H1 (cell line): Measurements from ENCODE around the gene TRAPPC12.

ENCODE experiments used
- CTCF ChIP-seq, 3 experiments: IDR thresholded peaks; 1 replicate in 2 of 3; 2 replicates in 1 of 3; pipeline versions ENCODE4 v1.5.1 to v1.6.1; 2011; ENCODE audit warnings: low read length in 3 of 3, mild to moderate bottlenecking in 3 of 3, inconsistent platforms in 2 of 3, low read depth in 1 of 3, moderate library complexity in 1 of 3; ENCODE audit not compliant: insufficient read depth in 1 of 3; ENCODE audit errors: control extremely low read depth in 1 of 3
- EZH2 ChIP-seq: fragments of 200-600 bp; sonication (generic); IDR thresholded peaks from 2 replicates; pipeline ENCODE4 v1.7.1; 2012; ENCODE audit warnings: low read depth, mild to moderate bottlenecking, moderate library complexity, low read length, inconsistent platforms; ENCODE audit not compliant: severe bottlenecking
- POLR2A ChIP-seq, 2 experiments: IDR thresholded peaks; 1 replicate in 1 of 2; 2 replicates in 1 of 2; pipeline ENCODE4 v1.6.1; 2011; ENCODE audit warnings: low read depth in 2 of 2, low read length in 2 of 2, mild to moderate bottlenecking in 2 of 2; ENCODE audit errors: control extremely low read depth in 1 of 2
- POLR2AphosphoS5 ChIP-seq: IDR thresholded peaks from 2 replicates; pipeline ENCODE4 v1.6.1; 2011; ENCODE audit warnings: low read depth, low read length
- RAD21 ChIP-seq, 2 experiments: IDR thresholded peaks in 1 of 2; conservative IDR thresholded peaks in 1 of 2; 2 replicates each; pipeline ENCODE4 v1.6.1; 2011; ENCODE audit warnings: low read depth in 2 of 2, low read length in 2 of 2, improper control_type of control experiment in 1 of 2, inconsistent platforms in 1 of 2, mild to moderate bottlenecking in 1 of 2, moderate library complexity in 1 of 2
- RNF2 ChIP-seq: fragments of 200-900, 300-1000 bp; sonication (generic); IDR thresholded peaks from 2 replicates; pipeline ENCODE4 v1.7.1; 2016; ENCODE audit warnings: borderline replicate concordance, low read depth, mild to moderate bottlenecking, antibody characterized with exemption, low read length; ENCODE audit not compliant: poor library complexity, severe bottlenecking; ENCODE audit errors: missing control alignments
- YY1 ChIP-seq: IDR thresholded peaks from 2 replicates; pipeline ENCODE4 v1.6.1; 2011; ENCODE audit warnings: low read depth, mild to moderate bottlenecking, low read length

DNA sequence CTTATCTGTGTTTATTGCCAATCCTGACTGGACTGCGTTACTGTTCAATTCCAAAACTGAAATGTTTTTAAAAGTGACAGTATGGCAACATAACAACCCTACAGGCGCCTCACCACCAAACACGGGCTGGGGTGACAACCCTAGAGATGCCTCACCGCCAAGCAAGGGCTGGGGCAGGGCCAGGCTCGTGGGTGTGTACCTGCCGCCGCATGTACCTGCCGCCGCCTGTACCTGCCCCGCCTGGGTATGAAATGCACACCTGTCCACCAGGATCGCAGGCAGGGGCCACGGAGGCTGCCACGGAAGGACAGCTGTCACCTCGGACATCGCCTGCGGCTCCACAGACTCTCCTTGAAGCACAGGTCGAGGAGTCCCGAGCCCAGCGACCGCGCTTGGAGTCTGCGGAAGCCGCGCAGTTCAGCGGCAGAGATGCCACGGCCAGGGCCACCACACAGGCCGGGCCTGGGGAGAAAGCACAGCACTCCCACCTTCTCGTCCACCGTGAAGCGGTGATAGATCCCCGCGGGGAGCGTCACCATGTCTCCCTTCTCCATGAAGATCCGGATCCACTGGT lies 120.9 kb downstream of the TRAPPC12 start:
- TF ChIP-seq POLR2AphosphoS5 (no peak), RNF2 (no peak), RAD21 (IDR thresholded peaks at IDR 0.05 in 1 of 2, conservative IDR thresholded peaks at IDR 0.05 in 1 of 2; ENCODE audit: low read depth in 2 of 2, low read length in 2 of 2) (no peak), CTCF (IDR thresholded peaks at IDR 0.05; ENCODE audit: control extremely low read depth in 1 of 3, insufficient read depth in 1 of 3, low read depth in 1 of 3, low read length in 3 of 3) (no peak), YY1 (no peak), POLR2A (IDR thresholded peaks at IDR 0.05; ENCODE audit: control extremely low read depth in 1 of 2, low read depth in 2 of 2, low read length in 2 of 2) (no peak), EZH2 (no peak)
